B cell (primary cell): ENCODE measurements around the gene ABHD14A. TPM values are rescaled to one million over a fixed set of nuclear protein-coding genes. Genes with fewer than 3 reads are reported as not detected.

Experiments used
- ATAC-seq: fragments of 200-7000 bp; cut with Tn5 transposase; one replicate; pipeline ENCODE4 v1.10.0; 2021; ENCODE audit warnings: low read depth, mild to moderate bottlenecking, moderate number of reproducible peaks, moderate library complexity
- CTCF ChIA-PET: fragments of 350-600 bp; sonication (Branson Sonifier 250); formaldehyde crosslinking; loops from one replicate; lab custom pipeline; 2021; ENCODE audit warnings: antibody characterized with exemption, inconsistent platforms; lab: Charles Lee
- POLR2A ChIA-PET: fragments of 350-600 bp; sonication (Branson Sonifier 250); formaldehyde crosslinking; loops from one replicate; lab custom pipeline; 2021; ENCODE audit warnings: antibody characterized with exemption; lab: Charles Lee
- DNase-seq: peaks from one replicate; pipeline ENCODE4 v3.0.0; 2013
- H2AFZ ChIP-seq: 2 replicates; pipeline ENCODE4 v1.6.1; 2012; ENCODE audit warnings: mild to moderate bottlenecking, low read depth, low read length; ENCODE audit not compliant: insufficient read depth, poor library complexity, severe bottlenecking
- H3K27ac ChIP-seq, 2 donors: 1 replicate in 1 of 2; 2 replicates in 1 of 2; pipeline ENCODE4 v1.5.1; 2012 to 2013; ENCODE audit warnings: low read length in 2 of 2, mild to moderate bottlenecking in 2 of 2, moderate library complexity in 1 of 2
- H3K27me3 ChIP-seq, 4 experiments: fragments of 200-600 bp in 1 of 4; sonication (generic) in 1 of 4; replicated peaks in 1 of 4; 1 replicate in 2 of 4; 2 replicates in 2 of 4; pipeline versions ENCODE4 v1.6.1 to v1.7.0; 2013 to 2016; ENCODE audit warnings: low read length in 3 of 4, mild to moderate bottlenecking in 2 of 4, mixed read lengths in 1 of 4, moderate library complexity in 1 of 4; ENCODE audit not compliant: insufficient read depth in 4 of 4, control insufficient read depth in 3 of 4; ENCODE audit errors: control extremely low read depth in 1 of 4
- H3K36me3 ChIP-seq, 2 experiments: replicated peaks in 1 of 2; 1 replicate in 1 of 2; 2 replicates in 1 of 2; pipeline versions ENCODE4 v1.6.1 to v1.7.1; 2013; ENCODE audit warnings: low read length in 1 of 2; ENCODE audit not compliant: insufficient read depth in 2 of 2, control insufficient read depth in 1 of 2; ENCODE audit errors: control extremely low read depth in 1 of 2, extremely low read depth in 1 of 2
- H3K4me1 ChIP-seq, 2 donors: fragments of 200-600 bp in 1 of 2; sonication (generic) in 1 of 2; 1 replicate in 1 of 2; 2 replicates in 1 of 2; pipeline versions ENCODE4 v1.5.1 to v1.6.1; 2013 to 2017; ENCODE audit warnings: low read length in 2 of 2; ENCODE audit not compliant: control insufficient read depth in 2 of 2, insufficient read depth in 2 of 2
- H3K4me2 ChIP-seq: replicated peaks from 2 replicates; pipeline ENCODE3; 2012; ENCODE audit warnings: mild to moderate bottlenecking, low read depth, low read length; ENCODE audit not compliant: poor library complexity, severe bottlenecking
- H3K4me3 ChIP-seq, 5 experiments: fragments of 200-600 bp in 1 of 5; sonication (generic) in 1 of 5; 1 replicate in 3 of 5; 2 replicates in 2 of 5; pipeline versions ENCODE4 v1.5.1 to v1.7.0; 2011 to 2016; ENCODE audit warnings: low read length in 4 of 5, mild to moderate bottlenecking in 4 of 5, low read depth in 2 of 5, control low read depth in 1 of 5, moderate library complexity in 1 of 5; ENCODE audit not compliant: insufficient read depth in 1 of 5; ENCODE audit errors: control extremely low read depth in 1 of 5, extremely low read depth in 1 of 5
- H3K79me2 ChIP-seq: fragments of 200-600 bp; sonication (generic); one replicate; pipeline ENCODE4 v1.6.0; 2016; ENCODE audit warnings: low read length; ENCODE audit not compliant: control insufficient read depth, insufficient read depth
- H3K9ac ChIP-seq: fragments of 200-600 bp; sonication (generic); 2 replicates; pipeline ENCODE4 v1.6.1; 2017; ENCODE audit warnings: mild to moderate bottlenecking, low read length, moderate library complexity
- H3K9me3 ChIP-seq, 3 donors: one replicate each; pipeline versions ENCODE4 v1.6.1 to v1.7.1; 2013; ENCODE audit warnings: low read length in 2 of 3; ENCODE audit not compliant: control insufficient read depth in 2 of 3, insufficient read depth in 1 of 3; ENCODE audit errors: control extremely low read depth in 1 of 3
- H4K20me1 ChIP-seq: 2 replicates; pipeline ENCODE4 v1.6.0; 2012; ENCODE audit warnings: mild to moderate bottlenecking, low read length; ENCODE audit not compliant: insufficient read depth, control insufficient read depth, poor library complexity, severe bottlenecking
- H3K27ac Mint-ChIP-seq: one replicate; pipeline ENCODE4 v1.8.0; 2021; ENCODE audit warnings: mixed read lengths
- H3K27me3 Mint-ChIP-seq: one replicate; pipeline ENCODE4 v1.8.0; 2021; ENCODE audit warnings: mixed read lengths
- H3K4me1 Mint-ChIP-seq: one replicate; pipeline ENCODE4 v1.8.0; 2021; ENCODE audit warnings: mixed read lengths
- H3K4me3 Mint-ChIP-seq: one replicate; pipeline ENCODE4 v1.8.0; 2021; ENCODE audit warnings: mixed read lengths
- H3K9me3 Mint-ChIP-seq: one replicate; pipeline ENCODE4 v1.8.0; 2022; ENCODE audit warnings: mixed read lengths; ENCODE audit not compliant: insufficient read depth
- CTCF ChIP-seq: fragments of 200-600 bp; IDR thresholded peaks from one replicate; pipeline ENCODE4 v1.8.0; 2022; ENCODE audit warnings: antibody characterized with exemption, mild to moderate bottlenecking
- EZH2 ChIP-seq: IDR thresholded peaks from 2 replicates; pipeline ENCODE4 v1.6.1; 2012; ENCODE audit warnings: borderline replicate concordance, low read depth, mild to moderate bottlenecking, moderate library complexity, low read length; ENCODE audit not compliant: insufficient read depth, poor library complexity, severe bottlenecking
- WGBS: methylation state at CpG from one replicate; pipeline ENCODE4 v1.1.5; 2013; ENCODE audit warnings: missing lambda C conversion rate; ENCODE audit not compliant: insufficient coverage; 5-methylcytosine and 5-hydroxymethylcytosine counted together
- intact Hi-C: fragments of 100-400 bp; cut with micrococcal nuclease; formaldehyde crosslinking; loops from one replicate; pipeline ENCODE4 v1.10.0; 2022
- polyA plus RNA-seq: library from polyadenylated mRNA; depleted of rRNA; stranded (reverse); fragments of >200 nt; gene quantifications from 2 replicates; pipeline ENCODE4 v1.2.3, GENCODE V29; 2012
- total RNA-seq, 2 donors: library from RNA; stranded (reverse); fragments of 120-200 nt in 1 of 2; gene quantifications; 1 replicate in 1 of 2; 2 replicates in 1 of 2; pipeline versions ENCODE4 v1.2.3 to v1.2.4, GENCODE V29; 2013 to 2022

The ABHD14A gene
- total and polyA plus RNA-seq, 2 donors (not counting 1 experiment from before 2014, with no cell fraction given) = 11.9 to 28.8 TPM

GRCh38 chr3:51966486-51966885, 8.4 kb upstream of the ABHD14A start:
- peak overlapping the region; percentile 90 for H2AFZ ChIP-seq
- WGBS = 98% methylated on average over 3 of the region's 5 CpGs
- peak overlapping the region in 4 of 5 experiments; percentile 36 to 74 (median 48) for H3K4me3 ChIP-seq
- peak overlapping the region; percentile 69 for H3K9ac ChIP-seq
- intact Hi-C loops = no loop called here
- H3K4me1 ChIP-seq = peaks cover 6 to 20% of the 10 kb centered on the region in 2 donors
- H3K27ac Mint-ChIP-seq = no peak overlapping the region
- TF ChIP-seq CTCF = no peak
- no peak for TF ChIP-seq EZH2
- no peaks in the 10 kb centered on the region for H3K9me3 ChIP-seq
- POLR2A ChIA-PET = interaction anchor here (0.7 kb wide), 1 partner anchor 318 kb away, joined by 5 read pairs; no protein-coding TSS in a partner anchor
- no peaks in the 10 kb centered on the region for H4K20me1 ChIP-seq
- H3K9me3 Mint-ChIP-seq = no peaks in the 10 kb centered on the region
- peaks cover 4% of the 10 kb centered on the region for H3K79me2 ChIP-seq
- CTCF ChIA-PET = interaction anchor here (0.6 to 2.6 kb wide), 3 partner anchors 7 to 24 kb away, joined by 3 to 14 read pairs (median 8); partner anchors contain the start of genes ABHD14B, PARP3 and RRP9
- peak overlapping the region; percentile 99 for H3K4me2 ChIP-seq
- no peak for DNase-seq
- H3K27me3 ChIP-seq = no peaks in the 10 kb centered on the region
- H3K4me3 Mint-ChIP-seq = peak overlapping the region; percentile 87
- H3K4me1 Mint-ChIP-seq = peaks cover 21% of the 10 kb centered on the region
- H3K36me3 ChIP-seq = peaks cover 0 to under 1% of the 10 kb centered on the region in 2 experiments
- no peak for ATAC-seq
- no peak overlapping the region for H3K27ac ChIP-seq
- no peaks in the 10 kb centered on the region for H3K27me3 Mint-ChIP-seq

- ChIA-PET CTCF (interaction anchor here (0.6 to 2.6 kb wide), 2 partner anchors 15 to 25 kb away, joined by 3 to 14 read pairs; partner anchors contain the start of genes PARP3 and RRP9), POLR2A (interaction anchor here (0.7 to 1.5 kb wide), 2 partner anchors 16 to 317 kb away, joined by 4 to 5 read pairs; no protein-coding TSS in a partner anchor)
- intact Hi-C loops = no loop called here
- ATAC-seq (peak; percentile 62), DNase-seq (no peak)
- Histone ChIP-seq H3K9me3 (no peaks in the 10 kb centered on the region), H3K27ac (peak overlapping the region in 1 of 2 donors; percentile 41), H3K36me3 (peaks cover 0 to 3% of the 10 kb centered on the region in 2 experiments), H3K4me2 (peak overlapping the region; percentile 99), H3K4me1 (peaks cover 6 to 20% of the 10 kb centered on the region in 2 donors), H3K27me3 (no peaks in the 10 kb centered on the region), H2AFZ (peak overlapping the region; percentile 90), H3K9ac (peak overlapping the region; percentile 69), H4K20me1 (no peaks in the 10 kb centered on the region), H3K4me3 (peak overlapping the region in 4 of 5 experiments; percentile 36 to 74 (median 48)), H3K79me2 (peaks cover 4% of the 10 kb centered on the region)
- 7% methylated on average over 33 of the region's 33 CpGs for WGBS
- no peak for TF ChIP-seq CTCF
- TF ChIP-seq EZH2 = no peak
- Mint-ChIP-seq H3K9me3 (no peaks in the 10 kb centered on the region), H3K27ac (no peak overlapping the region), H3K4me3 (peak overlapping the region; percentile 87), H3K27me3 (no peaks in the 10 kb centered on the region), H3K4me1 (peaks cover 21% of the 10 kb centered on the region)
Observed at GRCh38 chr3:51966922-51967383, 7.9 kb upstream of the ABHD14A start.
